K562 (cell line): ENCODE measurements around the gene DYSF. TPM values are rescaled to one million over a fixed set of nuclear protein-coding genes. Genes with fewer than 3 reads are reported as not detected.

Experiments
- ATAC-seq: fragments of 200-7000 bp; cut with Tn5 transposase; 3 replicates; pipeline ENCODE4 v1.9.1; 2020; ENCODE audit warnings: moderate library complexity
- BruUV-seq: library from RNA; stranded (reverse); fragments of 400-500 nt; replicated peaks from 2 replicates; lab custom pipeline; 2021; lab: Mats Ljungman, UMichigan
- CTCF ChIA-PET: fragments of 300-600 bp; formaldehyde crosslinking; extraction: SDS; loops from one replicate; lab custom pipeline; 2021; ENCODE audit warnings: low intra/inter-chr PET ratio; lab: Yijun Ruan, JAX
- POLR2A ChIA-PET: fragments of 300-600, 350-650 bp; sonication (Branson Sonifier 250); formaldehyde crosslinking; extraction: SDS; loops from one replicate; lab custom pipeline; 2021; ENCODE audit warnings: antibody characterized with exemption, inconsistent platforms; lab: Yijun Ruan, JAX
- DNase-seq, 4 experiments: peaks; one replicate each; pipeline versions ENCODE4 v3.0.0 to v3.0.0-alpha.2; 2011 to 2018; ENCODE audit warnings: low spot score in 3 of 4, mixed read lengths in 3 of 4; ENCODE audit errors: extremely low read depth in 1 of 4
- FAIRE-seq: peaks from 2 replicates; lab custom pipeline; 2011; peaks lifted over from hg19 to GRCh38; lab: Jason Lieb, UNC
- H2AFZ ChIP-seq: 2 replicates; pipeline ENCODE4 v1.6.0; 2011; ENCODE audit warnings: low read depth, low read length, control low read depth, inconsistent platforms
- H3K27ac ChIP-seq: fragments of 200-600 bp; 3 replicates; pipeline ENCODE4 v1.8.0; 2011; ENCODE audit warnings: low read depth, mild to moderate bottlenecking, control low read depth, inconsistent platforms, low read length, moderate library complexity, mixed read lengths; ENCODE audit errors: extremely low read depth
- H3K27me3 ChIP-seq, 2 experiments: fragments of 300-600 bp in 1 of 2; 2 replicates in 1 of 2; 3 replicates in 1 of 2; pipeline versions ENCODE4 v1.6.0 to v1.8.0; 2011; ENCODE audit warnings: inconsistent platforms in 2 of 2, low read length in 2 of 2, mild to moderate bottlenecking in 1 of 2, mixed read lengths in 1 of 2, moderate library complexity in 1 of 2; ENCODE audit not compliant: control insufficient read depth in 2 of 2, insufficient read depth in 2 of 2
- H3K36me3 ChIP-seq: fragments of 300-600 bp; 3 replicates; pipeline ENCODE4 v1.8.0; 2011; ENCODE audit warnings: mild to moderate bottlenecking, low read length, inconsistent platforms; ENCODE audit not compliant: control insufficient read depth, insufficient read depth
- H3K4me1 ChIP-seq, 2 experiments: fragments of 200-600 bp in 1 of 2; replicated peaks in 1 of 2; 2 replicates in 1 of 2; 3 replicates in 1 of 2; pipeline versions ENCODE4 v1.5.1 to v1.8.0; 2011; ENCODE audit warnings: inconsistent platforms in 2 of 2, low read length in 2 of 2, mild to moderate bottlenecking in 1 of 2, mixed read lengths in 1 of 2, moderate library complexity in 1 of 2; ENCODE audit not compliant: control insufficient read depth in 2 of 2, insufficient read depth in 2 of 2
- H3K4me2 ChIP-seq: 2 replicates; pipeline ENCODE4 v1.6.1; 2011; ENCODE audit warnings: low read length, control low read depth, inconsistent platforms, mixed read lengths; ENCODE audit not compliant: insufficient read depth
- H3K4me3 ChIP-seq: fragments of 200-600 bp; sonication (generic), shearing (Covaris generic); 2 replicates; pipeline ENCODE4 v1.5.1; 2016; ENCODE audit warnings: control low read depth, inconsistent platforms
- H3K79me2 ChIP-seq: fragments of 200-600 bp; 3 replicates; pipeline ENCODE4 v1.8.0; 2011; ENCODE audit warnings: low read length, inconsistent platforms; ENCODE audit not compliant: control insufficient read depth, insufficient read depth
- H3K9ac ChIP-seq, 2 experiments: 2 replicates each; pipeline versions ENCODE4 v1.6.0 to v1.6.1; 2011; ENCODE audit warnings: low read depth in 2 of 2, low read length in 2 of 2, control low read depth in 1 of 2, inconsistent platforms in 1 of 2, mild to moderate bottlenecking in 1 of 2, mixed read lengths in 1 of 2; ENCODE audit not compliant: insufficient read depth in 1 of 2
- H3K9me1 ChIP-seq: one replicate; pipeline ENCODE4 v1.6.0; 2011; ENCODE audit warnings: inconsistent platforms, mild to moderate bottlenecking, low read length, moderate library complexity; ENCODE audit not compliant: control insufficient read depth, insufficient read depth
- H3K9me3 ChIP-seq: replicated peaks from 2 replicates; pipeline ENCODE4 v1.5.1; 2011; ENCODE audit warnings: low read depth, low read length, inconsistent platforms; ENCODE audit not compliant: control insufficient read depth, insufficient read depth
- H4K20me1 ChIP-seq: replicated peaks from 2 replicates; pipeline ENCODE4 v1.6.1; 2011; ENCODE audit warnings: low read length, inconsistent platforms, mixed read lengths; ENCODE audit not compliant: control insufficient read depth, insufficient read depth
- BRD9 ChIP-seq: fragments of 450-650 bp; IDR thresholded peaks from 2 replicates; pipeline ENCODE4 v1.6.1; 2018; ENCODE audit warnings: low read depth; ENCODE audit not compliant: partially characterized antibody
- HDAC6 ChIP-seq: IDR thresholded peaks from 2 replicates; pipeline ENCODE4 v1.6.1; 2012; ENCODE audit warnings: low read depth, mild to moderate bottlenecking, control low read depth, inconsistent platforms, low read length, moderate library complexity
- MCM7 ChIP-seq, 2 experiments: fragments of 450-650 bp; IDR thresholded peaks; 2 replicates each; pipeline ENCODE4 v1.6.1; 2016 to 2018
- MYC ChIP-seq, 2 experiments: fragments of 250-450 bp in 1 of 2; sonication (Bioruptor Pico) in 1 of 2; IDR thresholded peaks; 2 replicates each; pipeline versions ENCODE4 v1.5.1 to v1.6.1; 2012 to 2021; ENCODE audit warnings: low read depth in 2 of 2, borderline replicate concordance in 1 of 2, improper control_type of control experiment in 1 of 2, low read length in 1 of 2, mild to moderate bottlenecking in 1 of 2, moderate library complexity in 1 of 2
- MYNN ChIP-seq, 2 experiments: sonication (generic); formaldehyde crosslinking in 1 of 2; IDR thresholded peaks; 2 replicates each; pipeline versions ENCODE4 v1.5.0 to v1.6.1; 2016 to 2020; ENCODE audit warnings: antibody characterized with exemption in 1 of 2, missing genetic modification reagents in 1 of 2
- POLR2AphosphoS2 ChIP-seq: IDR thresholded peaks from 2 replicates; pipeline ENCODE4 v1.6.1; 2012; ENCODE audit warnings: low read length, improper control_type of control experiment
- SRSF1 ChIP-seq: fragments of 200-400 bp; formaldehyde crosslinking; IDR thresholded peaks from 2 replicates; pipeline ENCODE4 v1.6.1; 2017; ENCODE audit warnings: mild to moderate bottlenecking, low read depth, low read length, moderate library complexity
- TCFL5 ChIP-seq: fragments of 250-450 bp; sonication (Bioruptor Pico); conservative IDR thresholded peaks from 2 replicates; pipeline ENCODE4 v1.6.1; 2021; ENCODE audit warnings: mild to moderate bottlenecking, moderate library complexity, matching md5 sums
- TOE1 ChIP-seq, 2 experiments: fragments of 450-650 bp in 1 of 2; sonication (generic) in 1 of 2; formaldehyde crosslinking in 1 of 2; IDR thresholded peaks; 2 replicates each; pipeline versions ENCODE4 v1.7.1 to v1.8.0; 2016 to 2022; ENCODE audit warnings: borderline replicate concordance in 2 of 2, mild to moderate bottlenecking in 2 of 2, antibody characterized with exemption in 1 of 2, inconsistent platforms in 1 of 2, low read depth in 1 of 2, missing genetic modification reagents in 1 of 2, moderate library complexity in 1 of 2
- TRIM24 ChIP-seq, 2 experiments: fragments of 450-650 bp; IDR thresholded peaks; 2 replicates each; pipeline ENCODE4 v1.6.1; 2016
- VEZF1 ChIP-seq: fragments of 200-800 bp; sonication (Bioruptor generic); IDR thresholded peaks from 2 replicates; pipeline ENCODE4 v1.6.1; 2017; ENCODE audit warnings: missing genetic modification characterization, missing compliant biosample characterization
- ZNF445 ChIP-seq: fragments of 250-450 bp; sonication (Bioruptor Pico); IDR thresholded peaks from 2 replicates; pipeline ENCODE4 v1.4.0; 2020; ENCODE audit warnings: low read depth, mild to moderate bottlenecking, moderate library complexity
- ZNF507 ChIP-seq: conservative IDR thresholded peaks from 2 replicates; pipeline ENCODE4 v1.6.1; 2017; ENCODE audit warnings: missing genetic modification characterization, missing compliant biosample characterization
- ZNF655 ChIP-seq: fragments of 250-450 bp; sonication (Bioruptor Pico); IDR thresholded peaks from 2 replicates; pipeline ENCODE4 v1.5.0; 2021
- WGBS: fragments of 100-300 bp; shearing (Covaris generic); methylation state at CpG from one replicate; pipeline ENCODE4 v1.1.6; 2016; ENCODE audit warnings: low coverage, mixed read lengths; ENCODE audit not compliant: insufficient coverage; ENCODE audit errors: missing lambda C conversion rate; 5-methylcytosine and 5-hydroxymethylcytosine counted together
- in situ Hi-C: fragments of 300-500 bp; cut with MboI; formaldehyde crosslinking; loops from 4 replicates; pipeline ENCODE4 v1.15.0; 2018; ENCODE audit warnings: inconsistent platforms, mixed read lengths
- intact Hi-C: fragments of 100-400 bp; cut with micrococcal nuclease; formaldehyde crosslinking; loops from 2 replicates; pipeline ENCODE4 v1.14.2; 2022
- polyA plus RNA-seq, 8 experiments: library from polyadenylated mRNA; depleted of rRNA in 4 of 8; stranded (reverse) in 5 of 8; unstranded in 3 of 8; fragments of >200 nt; fragmentation: Nextera tagmentation in 2 of 8; fragmentation: Illumina TruSeq in 1 of 8; extraction: Ambion mirVana in 2 of 8; extraction: Trizol in 1 of 8; gene quantifications; 2 replicates each; pipeline versions ENCODE4 v1.2.1 to v1.2.3, GENCODE V29; 2011 to 2014; ENCODE audit warnings: inconsistent platforms in 1 of 8, missing spikeins in 1 of 8
- total RNA-seq, 7 experiments: library from RNA; depleted of rRNA in 6 of 7; stranded (reverse); fragments of >200 nt in 6 of 7; fragmentation: Illumina TruSeq in 2 of 7; extraction: Trizol in 2 of 7; gene quantifications; 2 replicates each; pipeline versions ENCODE4 v1.2.1 to v1.2.3, GENCODE V29; 2011 to 2021; ENCODE audit warnings: low replicate concordance in 1 of 7

Gene DYSF
- total and polyA plus RNA-seq, 9 of the 15 experiments (the other 6 are each of a cell fraction or from before 2014, with no cell fraction given) = 0.01 to 0.80 (median 0.29) TPM

- Histone ChIP-seq H3K79me2 (no peaks in the 10 kb centered on the region), H3K27ac (no peak overlapping the region), H3K9ac (no peak overlapping the region), H3K36me3 (no peaks in the 10 kb centered on the region), H3K4me1 (no peaks in the 10 kb centered on the region), H3K4me2 (no peak overlapping the region), H3K4me3 (no peak overlapping the region), H2AFZ (no peak overlapping the region), H3K9me3 (no peaks in the 10 kb centered on the region), H3K27me3 (peaks cover 12 to 63% of the 10 kb centered on the region in 2 experiments), H4K20me1 (peaks cover 4% of the 10 kb centered on the region; the same call in 1 of the 2 replicates), H3K9me1 (no peaks in the 10 kb centered on the region)
- no peak for FAIRE-seq
- DNase-seq = no peak
- no peak for TF ChIP-seq POLR2AphosphoS2
- no peak for TF ChIP-seq MYC (IDR thresholded peaks at IDR 0.05; ENCODE audit: low read depth, low read length)
- no peak for TF ChIP-seq MYC (CRISPR knock-in tag; IDR thresholded peaks at IDR 0.05; ENCODE audit: borderline replicate concordance, low read depth)
- TF ChIP-seq ZNF445 (CRISPR knock-in tag) = no peak
- no peak for TF ChIP-seq VEZF1 (CRISPR knock-in tag)
- TF ChIP-seq MYNN (IDR thresholded peaks at IDR 0.05) = no peak
- TF ChIP-seq MYNN (CRISPR knock-in tag; IDR thresholded peaks at IDR 0.05) = no peak
- TF ChIP-seq TCFL5 = no peak
- no peak for TF ChIP-seq TRIM24 (IDR thresholded peaks at IDR 0.05)
- TF ChIP-seq ZNF655 = no peak
- no peak for TF ChIP-seq MCM7 (IDR thresholded peaks at IDR 0.05)
- no peak for TF ChIP-seq SRSF1
- no peak for TF ChIP-seq TOE1 (IDR thresholded peaks at IDR 0.05; ENCODE audit: borderline replicate concordance)
- TF ChIP-seq TOE1 (CRISPR knock-in tag; IDR thresholded peaks at IDR 0.05; ENCODE audit: borderline replicate concordance, low read depth) = no peak
- no peak for TF ChIP-seq BRD9
- TF ChIP-seq ZNF507 = no peak
- no peak for TF ChIP-seq HDAC6
- ChIA-PET CTCF (no interaction called here), POLR2A (interaction anchor here (0.5 to 1.9 kb wide), 4 partner anchors 13 to 93 kb away, joined by 3 to 6 read pairs (median 4); no protein-coding TSS in a partner anchor)
- ATAC-seq = no peak
- BruUV-seq = no TSS peak
- intact Hi-C loops = no loop called here
- in situ Hi-C loops = no loop called here
- WGBS = under 1% methylated on average over 9 of the region's 13 CpGs
Observed at GRCh38 chr2:71685941-71686611, 232.7 kb downstream of the DYSF start.
